ENCODE data around the gene HS6ST2.

GRCh38 chrX:132961511-132961910 lies 3.1 kb upstream of the HS6ST2 start:
- TF ChIP-seq CTCF (IDR thresholded peaks at IDR 0.05; ENCODE audit: low read length) (no peak), EZH2 (IDR thresholded peaks at IDR 0.05; ENCODE audit: borderline replicate concordance, low read length) (no peak)
